Keratinocyte (primary cell): ENCODE results near the gene MRPL48.

Source experiments
- EZH2 ChIP-seq: IDR thresholded peaks from one replicate; pipeline ENCODE4 v1.6.1; 2012; ENCODE audit warnings: inconsistent platforms, mild to moderate bottlenecking, low read length, moderate library complexity
- TF ChIP-seq, protein P1 (sequence below), 3 experiments: IDR thresholded peaks in 1 of 3; conservative IDR thresholded peaks in 1 of 3; optimal IDR thresholded peaks in 1 of 3; 2 replicates in 2 of 3; 3 replicates in 1 of 3; pipeline versions ENCODE3 to v1.5.1; 2011; ENCODE audit warnings: low read length in 3 of 3, mild to moderate bottlenecking in 3 of 3, moderate library complexity in 2 of 3, control low read depth in 1 of 3, inconsistent platforms in 1 of 3; ENCODE audit not compliant: insufficient read depth in 2 of 3; ENCODE audit errors: extremely low read depth in 1 of 3

DNA sequence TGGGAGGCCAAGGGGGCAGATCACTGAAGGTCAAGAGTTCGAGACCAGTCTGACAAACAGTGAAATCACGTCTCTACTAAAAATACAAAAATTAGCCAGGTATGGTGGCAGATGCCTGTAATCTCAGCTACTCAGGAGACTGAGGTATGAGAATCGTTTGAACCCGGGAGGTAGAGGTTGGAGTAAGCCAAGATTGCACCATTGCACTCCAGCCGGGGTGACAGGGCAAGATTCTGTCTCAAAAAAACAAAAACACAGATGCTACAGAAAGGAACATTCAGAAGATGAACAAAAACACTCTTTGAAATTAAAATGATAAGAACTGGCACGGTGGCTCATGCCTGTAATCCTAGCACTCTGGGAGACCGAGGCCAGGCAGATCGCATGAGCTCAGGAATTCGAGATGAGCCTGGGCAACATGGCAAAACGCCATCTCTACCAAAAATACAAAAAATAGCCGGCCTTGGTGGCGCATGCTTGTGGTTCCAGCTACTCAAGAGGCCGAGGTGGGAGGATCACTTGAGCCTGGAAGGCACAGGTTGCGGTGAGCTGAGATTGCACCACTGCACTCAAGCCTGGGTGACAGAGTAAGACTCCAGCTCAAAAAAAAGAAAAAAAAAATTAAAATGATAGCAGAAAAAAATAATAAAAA, 35.3 kb upstream of the MRPL48 start:
- no peak for TF ChIP-seq EZH2
- TF ChIP-seq, protein P1, sequence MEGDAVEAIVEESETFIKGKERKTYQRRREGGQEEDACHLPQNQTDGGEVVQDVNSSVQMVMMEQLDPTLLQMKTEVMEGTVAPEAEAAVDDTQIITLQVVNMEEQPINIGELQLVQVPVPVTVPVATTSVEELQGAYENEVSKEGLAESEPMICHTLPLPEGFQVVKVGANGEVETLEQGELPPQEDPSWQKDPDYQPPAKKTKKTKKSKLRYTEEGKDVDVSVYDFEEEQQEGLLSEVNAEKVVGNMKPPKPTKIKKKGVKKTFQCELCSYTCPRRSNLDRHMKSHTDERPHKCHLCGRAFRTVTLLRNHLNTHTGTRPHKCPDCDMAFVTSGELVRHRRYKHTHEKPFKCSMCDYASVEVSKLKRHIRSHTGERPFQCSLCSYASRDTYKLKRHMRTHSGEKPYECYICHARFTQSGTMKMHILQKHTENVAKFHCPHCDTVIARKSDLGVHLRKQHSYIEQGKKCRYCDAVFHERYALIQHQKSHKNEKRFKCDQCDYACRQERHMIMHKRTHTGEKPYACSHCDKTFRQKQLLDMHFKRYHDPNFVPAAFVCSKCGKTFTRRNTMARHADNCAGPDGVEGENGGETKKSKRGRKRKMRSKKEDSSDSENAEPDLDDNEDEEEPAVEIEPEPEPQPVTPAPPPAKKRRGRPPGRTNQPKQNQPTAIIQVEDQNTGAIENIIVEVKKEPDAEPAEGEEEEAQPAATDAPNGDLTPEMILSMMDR (optimal IDR thresholded peaks at IDR 0.05 in 1 of 3, IDR thresholded peaks at IDR 0.05 in 1 of 3, conservative IDR thresholded peaks at IDR 0.05 in 1 of 3; ENCODE audit: extremely low read depth in 1 of 3, insufficient read depth in 2 of 3, low read length in 3 of 3): no peak
